ENCODE data around the gene C15orf39.
"Not testable (repeated sequence)": the region's sequence is repeated elsewhere in the genome, so short reads cannot be mapped to it uniquely, and the experiment has no call there.

C15orf39 gene

DNA sequence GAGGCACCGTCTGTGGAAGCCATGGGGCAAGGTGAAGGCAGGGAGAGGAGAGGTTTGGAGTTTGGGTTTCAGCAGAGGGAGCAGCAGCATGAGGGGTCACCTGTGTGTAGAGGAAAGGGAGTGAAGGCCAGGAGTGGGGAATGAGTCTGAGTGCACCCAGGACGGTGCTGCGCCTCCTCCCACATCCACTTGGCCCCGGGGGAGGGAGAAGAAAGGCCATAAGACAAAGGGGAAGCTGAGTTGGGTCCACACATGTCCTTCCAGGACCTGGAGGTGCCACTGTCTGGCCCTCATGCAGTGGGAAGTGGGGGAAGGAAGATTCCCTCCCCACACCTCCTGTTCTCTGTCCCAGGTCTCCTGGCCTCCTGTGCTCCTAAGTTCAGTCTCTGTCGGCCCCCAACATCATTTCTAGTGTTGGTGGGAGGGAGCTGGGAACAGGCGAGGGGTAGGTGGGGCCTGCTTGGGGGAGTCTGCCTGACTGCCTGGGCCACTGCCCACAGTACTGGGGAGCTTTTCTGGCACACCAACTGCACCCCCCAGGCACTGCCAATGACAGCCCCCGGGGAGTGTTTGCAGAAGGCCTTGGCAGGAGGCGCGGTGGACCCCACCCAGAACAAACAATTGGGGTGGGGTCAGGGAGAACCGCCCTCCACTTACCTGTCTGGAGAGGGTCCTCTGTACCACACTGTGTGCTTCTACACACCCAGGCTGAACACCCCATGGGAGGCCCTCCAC, 23.6 kb downstream of the C15orf39 start:
- intact Hi-C loops (cut with DNase I); DNase-seq: not testable (repeated sequence)

- DNase-seq, result no peak
- intact Hi-C loops (cut with DNase I), result no loop called here
Measured at GRCh38 chr15:75225951-75226732, 24.5 kb downstream of the C15orf39 start.

GRCh38 chr15:75227112-75227511, 25.4 kb downstream of the C15orf39 start:
- intact Hi-C loops (cut with DNase I); DNase-seq: not testable (repeated sequence)

- intact Hi-C loops (cut with DNase I), result no loop called here
- DNase-seq, result no peak
Measured at GRCh38 chr15:75227663-75228280, 26.1 kb downstream of the C15orf39 start.

DNA sequence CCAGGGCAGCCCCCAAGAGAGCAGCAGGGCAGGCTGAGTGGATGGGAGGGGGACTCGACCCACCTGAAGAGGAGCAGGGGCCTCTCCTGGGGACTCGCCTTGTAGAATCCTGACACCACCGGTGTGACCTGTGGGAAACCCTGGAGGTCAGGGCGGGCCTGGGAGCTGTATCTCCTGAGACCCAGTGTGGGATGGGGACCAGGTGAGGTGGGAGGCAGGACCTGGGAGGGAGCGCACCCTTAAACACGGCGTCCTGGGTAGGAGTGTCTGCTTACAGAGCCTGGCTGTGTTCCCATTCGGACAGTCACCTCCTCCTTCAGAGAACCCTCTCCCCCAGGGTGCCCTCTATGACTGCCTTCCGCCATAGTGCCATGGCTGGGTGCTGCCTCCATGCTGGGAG, 27.1 kb downstream of the C15orf39 start:
- intact Hi-C loops (cut with DNase I), result no loop called here
- DNase-seq, result no peak

GRCh38 chr15:75229191-75230015, 27.7 kb downstream of the C15orf39 start:
- intact Hi-C loops (cut with DNase I), result no loop called here
- DNase-seq, result no peak

GRCh38 chr15:75230016-75230343, 28.3 kb downstream of the C15orf39 start:
- no peak for DNase-seq
- intact Hi-C loops (cut with DNase I), result no loop called here

- intact Hi-C loops (cut with DNase I), result no loop called here
- no peak for DNase-seq
Measured at GRCh38 chr15:75230551-75231371, 29.1 kb downstream of the C15orf39 start.

GRCh38 chr15:75231836-75232235, 30.2 kb downstream of the C15orf39 start:
- no peak for DNase-seq
- intact Hi-C loops (cut with DNase I), result no loop called here

GRCh38 chr15:75232252-75232813, 30.7 kb downstream of the C15orf39 start:
- DNase-seq, result no peak
- intact Hi-C loops (cut with DNase I), result no loop called here

- intact Hi-C loops (cut with DNase I), result no loop called here
- no peak for DNase-seq
Measured at GRCh38 chr15:75232826-75233503, 31.3 kb downstream of the C15orf39 start.

DNA sequence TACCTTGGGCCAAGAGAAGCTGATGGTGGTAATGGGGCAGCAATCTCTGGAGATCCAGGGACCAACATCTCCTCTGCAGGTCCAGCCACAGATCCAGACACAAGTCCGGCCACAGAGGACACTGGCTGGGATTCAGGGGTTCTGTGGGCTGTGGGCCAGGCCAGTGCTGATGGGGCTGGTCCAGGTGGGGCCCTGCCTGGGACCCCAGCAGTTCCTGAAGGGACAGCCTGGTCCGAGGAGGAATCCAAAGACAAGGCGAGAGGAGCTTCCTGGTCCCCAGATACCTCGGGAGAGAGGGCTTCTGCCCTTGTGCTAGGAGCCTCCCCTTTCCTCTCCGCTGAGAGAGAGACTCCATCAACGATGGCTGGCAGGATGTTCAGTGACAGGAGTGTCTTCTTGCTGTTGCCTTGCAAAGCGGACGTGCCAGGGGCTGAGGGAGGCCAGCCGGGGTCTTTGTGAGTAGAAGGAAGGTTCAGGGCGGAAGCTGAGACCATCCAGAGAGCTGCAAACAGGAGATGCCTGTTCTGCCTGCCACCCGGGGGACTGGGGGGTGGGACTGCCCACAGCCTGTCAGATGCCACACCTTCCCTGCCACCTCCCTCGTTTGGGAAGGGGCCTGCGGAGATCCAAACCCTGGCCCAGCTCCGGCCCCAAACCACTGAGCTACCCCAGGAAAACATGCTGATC, 32.0 kb downstream of the C15orf39 start:
- no peak for DNase-seq
- intact Hi-C loops (cut with DNase I), result no loop called here

GRCh38 chr15:75234191-75234810, 32.6 kb downstream of the C15orf39 start:
- intact Hi-C loops (cut with DNase I), result no loop called here
- DNase-seq, result no peak

DNA sequence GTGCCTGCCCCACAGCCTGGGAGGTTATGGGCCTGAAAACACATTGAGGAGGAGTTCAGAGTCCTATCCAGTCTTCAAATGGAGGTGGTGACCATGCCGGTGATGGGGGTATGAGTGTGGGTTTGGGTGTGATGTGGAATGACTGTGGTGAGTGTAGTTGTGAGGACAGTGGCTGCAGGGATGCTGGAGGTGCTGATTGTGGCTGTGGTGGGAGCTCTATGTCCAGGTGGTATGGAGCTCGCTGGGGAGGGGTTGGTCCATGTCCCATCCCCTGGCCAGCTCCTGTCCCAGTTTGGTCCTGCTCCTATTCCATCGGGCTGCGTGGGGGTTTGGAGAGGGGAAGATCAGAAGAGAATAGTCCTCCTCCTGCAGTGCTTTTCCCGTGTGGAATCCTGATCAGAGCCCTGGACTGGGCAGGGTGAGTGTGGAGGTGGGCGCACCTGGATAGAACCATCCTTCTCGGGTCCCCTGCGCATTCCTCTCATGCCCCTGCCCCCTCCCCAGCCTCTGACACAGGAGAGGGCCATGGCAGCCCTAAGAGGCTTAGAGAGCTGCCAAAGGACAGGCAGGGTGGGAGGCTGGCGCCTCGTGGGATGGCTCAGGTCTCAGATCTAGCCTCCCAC, 33.5 kb downstream of the C15orf39 start:
- intact Hi-C loops (cut with DNase I), result no loop called here
- peak in 1 of 42 donors; percentile 15 for DNase-seq

GRCh38 chr15:75235760-75236729, 34.4 kb downstream of the C15orf39 start:
- DNase-seq, result peak in 1 of 42 donors; percentile 23
- intact Hi-C loops (cut with DNase I), result no loop called here
